Breast epithelium (tissue), 3 donors: ENCODE results near the gene HOXB5.

Experiments used
- POLR2A ChIP-seq: fragments of 450-650 bp; IDR thresholded peaks from one replicate; pipeline ENCODE4 v1.6.1; 2016; ENCODE audit warnings: antibody characterized with exemption, mild to moderate bottlenecking, moderate library complexity
- TF ChIP-seq, protein P1 (sequence below), 3 donors: fragments of 450-650 bp; IDR thresholded peaks; one replicate each; pipeline ENCODE4 v1.5.1; 2016 to 2017; ENCODE audit warnings: antibody characterized with exemption in 3 of 3, mild to moderate bottlenecking in 3 of 3, moderate library complexity in 3 of 3

DNA sequence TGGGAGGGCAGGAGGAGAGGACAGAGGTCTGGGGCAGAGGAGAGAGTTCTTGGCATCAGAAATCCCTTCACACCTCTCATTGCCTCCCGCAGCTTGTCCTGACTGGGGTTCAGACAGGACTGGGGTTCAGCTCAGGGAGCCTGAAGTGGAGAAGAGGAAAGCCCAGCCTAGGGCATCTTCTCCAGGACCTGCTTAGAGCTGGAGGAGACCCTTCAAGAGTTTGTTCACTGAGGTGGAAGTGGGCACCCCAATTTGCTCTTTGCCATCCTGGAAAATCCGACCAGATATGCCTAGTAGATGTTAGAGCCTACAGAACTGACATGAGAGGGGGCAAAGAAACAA lies 5.5 kb downstream of the HOXB5 start:
- TF ChIP-seq, protein P1, sequence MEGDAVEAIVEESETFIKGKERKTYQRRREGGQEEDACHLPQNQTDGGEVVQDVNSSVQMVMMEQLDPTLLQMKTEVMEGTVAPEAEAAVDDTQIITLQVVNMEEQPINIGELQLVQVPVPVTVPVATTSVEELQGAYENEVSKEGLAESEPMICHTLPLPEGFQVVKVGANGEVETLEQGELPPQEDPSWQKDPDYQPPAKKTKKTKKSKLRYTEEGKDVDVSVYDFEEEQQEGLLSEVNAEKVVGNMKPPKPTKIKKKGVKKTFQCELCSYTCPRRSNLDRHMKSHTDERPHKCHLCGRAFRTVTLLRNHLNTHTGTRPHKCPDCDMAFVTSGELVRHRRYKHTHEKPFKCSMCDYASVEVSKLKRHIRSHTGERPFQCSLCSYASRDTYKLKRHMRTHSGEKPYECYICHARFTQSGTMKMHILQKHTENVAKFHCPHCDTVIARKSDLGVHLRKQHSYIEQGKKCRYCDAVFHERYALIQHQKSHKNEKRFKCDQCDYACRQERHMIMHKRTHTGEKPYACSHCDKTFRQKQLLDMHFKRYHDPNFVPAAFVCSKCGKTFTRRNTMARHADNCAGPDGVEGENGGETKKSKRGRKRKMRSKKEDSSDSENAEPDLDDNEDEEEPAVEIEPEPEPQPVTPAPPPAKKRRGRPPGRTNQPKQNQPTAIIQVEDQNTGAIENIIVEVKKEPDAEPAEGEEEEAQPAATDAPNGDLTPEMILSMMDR (IDR thresholded peaks at IDR 0.05) = no peak
- TF ChIP-seq POLR2A = no peak
